HG03045 (cell line): ENCODE data around the gene KLC3.
"Not testable (repeated sequence)": the region's sequence is repeated elsewhere in the genome, so short reads cannot be mapped to it uniquely, and the experiment has no call there.

Experiments used
- ATAC-seq: cut with Tn5 transposase; IDR thresholded peaks from one replicate; pipeline ENCODE4 v1.9.1; 2021; ENCODE audit warnings: mild to moderate bottlenecking, moderate library complexity; ENCODE audit not compliant: unreplicated experiment

KLC3 gene

DNA sequence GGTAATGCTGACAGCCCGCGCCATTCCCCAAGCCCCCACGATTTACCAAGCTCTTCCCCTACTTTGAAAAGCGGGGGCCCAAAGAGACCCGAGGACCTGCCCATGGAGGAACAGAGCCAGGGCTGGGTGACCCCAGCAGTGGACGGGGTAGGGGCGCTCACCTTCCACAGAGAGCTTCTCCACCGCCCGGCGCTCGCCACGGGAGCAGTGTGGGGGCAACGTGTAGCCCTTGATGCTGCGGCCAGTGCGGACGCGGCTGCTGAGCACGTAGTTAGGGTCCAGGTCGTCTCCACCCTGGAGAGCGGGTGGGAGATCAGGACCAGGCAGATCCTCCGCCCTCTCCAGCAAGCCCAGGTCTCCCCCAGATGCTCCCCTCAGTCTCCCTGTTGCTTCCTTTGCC lies 25.2 kb upstream of the KLC3 start:
- ATAC-seq: no peak

DNA sequence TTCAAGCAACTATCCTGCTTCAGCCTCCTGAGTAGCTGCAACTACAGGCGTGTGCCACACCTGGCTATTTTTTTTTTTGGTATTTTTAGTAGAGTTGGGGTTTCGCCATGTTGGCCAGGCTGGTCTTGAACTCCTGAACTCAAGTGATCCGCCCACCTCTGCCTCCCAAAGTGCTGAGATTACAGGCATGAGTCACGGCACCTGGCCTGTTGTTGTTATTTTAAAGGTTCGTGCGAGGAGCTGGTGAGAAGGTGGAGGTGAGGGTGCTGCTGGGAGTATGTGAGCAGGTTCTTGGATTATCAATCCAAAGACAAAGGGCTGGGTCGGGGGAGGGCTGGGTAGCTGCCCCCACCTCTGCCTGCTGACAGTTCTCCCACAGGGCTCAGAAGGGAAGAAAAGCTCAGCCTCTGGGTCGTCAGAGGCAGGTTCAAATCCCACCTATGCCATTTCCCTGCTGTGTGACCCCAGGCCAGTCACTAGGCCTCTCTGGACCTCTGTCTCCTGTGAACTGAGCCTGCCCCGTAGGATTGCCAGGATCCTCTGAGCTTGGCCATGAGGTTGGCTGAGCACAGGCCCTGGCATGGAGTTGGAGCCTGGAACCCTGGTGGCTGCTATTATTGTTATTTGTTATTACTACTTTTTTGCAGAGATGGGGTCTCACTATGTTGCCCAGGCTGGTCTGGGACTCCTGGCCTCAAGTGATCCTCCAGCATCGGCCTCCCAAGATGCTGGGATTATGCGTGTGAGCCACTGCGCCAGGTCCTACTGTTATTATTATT lies 19.4 kb upstream of the KLC3 start:
- no peak for ATAC-seq

DNA sequence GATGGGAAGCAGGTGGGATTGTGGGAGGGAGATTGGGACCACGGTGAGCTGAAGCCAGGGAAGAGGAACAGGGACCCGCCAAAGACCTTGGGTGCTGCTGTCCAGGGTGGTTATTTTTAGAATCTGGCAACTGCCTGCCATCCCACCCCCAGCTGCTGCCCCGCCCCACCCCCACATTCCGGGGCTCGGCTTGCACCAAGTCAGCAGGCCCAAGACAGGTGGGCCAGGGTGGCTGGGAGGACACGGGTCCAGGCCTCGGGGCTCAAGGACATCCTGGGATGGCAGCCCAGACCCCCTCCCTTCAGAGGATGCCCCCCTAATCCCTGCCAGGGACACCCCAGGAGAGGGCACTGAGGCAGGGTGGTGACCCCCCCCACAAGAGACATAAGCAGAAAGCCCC lies 18.7 kb upstream of the KLC3 start:
- ATAC-seq: no peak

DNA sequence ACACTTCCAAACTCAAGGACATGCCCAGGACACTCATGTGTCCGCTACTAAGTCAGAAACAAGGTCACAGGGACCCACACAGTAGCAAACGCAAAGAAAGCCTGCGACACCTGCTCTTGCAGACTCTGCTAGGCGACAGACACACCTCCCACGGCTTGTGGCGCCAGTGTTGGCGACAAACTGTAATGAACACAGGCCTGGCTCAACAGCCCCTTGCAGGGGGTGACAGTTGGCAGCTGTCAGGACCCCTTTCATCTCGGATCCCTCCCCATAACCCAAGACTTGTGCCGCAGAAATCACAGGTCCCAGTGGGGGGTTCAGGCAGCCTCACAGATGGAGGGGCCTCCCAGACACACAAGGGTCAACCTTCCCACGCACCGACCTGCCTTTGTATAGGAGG lies 18.2 kb upstream of the KLC3 start:
- ATAC-seq: no peak

GRCh38 chr19:45322744-45323281 lies 17.7 kb upstream of the KLC3 start, which contains the start of gene CKM:
CKM (minus strand) TSS chr19:45322875; CDS start chr19:45319713, 3,162 bp downstream.
- ATAC-seq: no peak

GRCh38 chr19:45323671-45324081 lies 16.9 kb upstream of the KLC3 start:
- no peak for ATAC-seq

DNA sequence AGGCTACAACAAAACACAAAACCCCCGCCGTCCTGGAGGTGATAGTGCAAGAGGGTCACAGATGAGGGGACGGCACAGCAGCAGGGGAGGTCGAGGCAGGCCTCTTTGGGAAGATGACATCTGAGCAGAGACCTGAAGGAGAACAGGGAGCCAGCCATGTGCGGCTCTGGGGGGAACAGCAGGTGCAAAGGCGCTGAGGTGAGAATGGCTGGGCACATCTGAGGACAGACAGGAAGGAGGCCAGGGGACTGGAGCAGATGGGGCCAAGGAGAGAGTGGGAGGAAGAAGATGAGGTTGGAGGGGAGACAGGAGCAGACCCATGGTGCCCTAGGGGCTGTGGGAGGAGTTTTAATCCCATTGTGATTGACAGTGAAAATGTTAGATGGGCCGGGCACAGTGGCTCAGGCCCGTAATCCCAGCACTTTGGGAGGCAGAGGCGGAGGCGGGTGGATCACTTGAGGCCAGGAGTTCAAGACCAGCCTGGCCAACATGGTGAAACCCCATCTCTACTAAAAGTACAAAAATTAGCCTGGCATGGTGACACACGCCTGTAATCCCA lies 16.1 kb upstream of the KLC3 start:
- no peak for ATAC-seq

DNA sequence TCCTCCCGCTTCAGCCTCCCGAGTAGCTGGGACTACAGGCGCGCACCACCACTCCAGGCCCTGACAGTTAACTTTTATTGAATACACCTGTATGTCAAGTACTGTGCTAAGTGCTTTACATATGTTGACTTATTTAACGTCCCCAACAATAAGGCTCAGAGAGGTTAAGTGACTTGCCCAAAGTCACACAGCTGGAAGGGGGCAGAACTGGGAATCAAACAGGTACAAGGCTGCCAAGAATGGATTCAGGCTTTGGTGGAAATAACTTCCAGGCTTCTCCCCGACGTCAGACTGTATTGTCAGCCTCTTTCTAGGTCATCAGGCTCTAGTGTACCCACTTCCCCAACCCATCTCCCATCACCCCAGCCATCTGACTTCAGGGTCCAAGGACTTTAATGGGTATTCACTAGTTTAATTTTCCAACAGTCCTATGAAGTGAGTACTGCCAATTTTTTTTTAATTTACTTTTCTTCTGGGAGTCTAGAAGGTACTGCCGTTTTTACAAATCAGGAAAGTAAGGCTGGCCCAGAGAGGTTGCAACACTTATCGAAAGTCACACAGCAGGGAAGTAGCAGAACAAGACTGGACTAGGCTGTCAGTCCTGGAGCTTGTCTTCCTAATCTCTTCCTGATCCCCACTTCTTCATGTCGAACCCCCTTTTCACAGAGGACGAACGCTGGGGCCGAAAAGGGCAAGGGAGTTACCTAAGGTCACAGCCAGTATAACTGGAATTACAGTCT lies 13.0 kb upstream of the KLC3 start:
- ATAC-seq: no peak

DNA sequence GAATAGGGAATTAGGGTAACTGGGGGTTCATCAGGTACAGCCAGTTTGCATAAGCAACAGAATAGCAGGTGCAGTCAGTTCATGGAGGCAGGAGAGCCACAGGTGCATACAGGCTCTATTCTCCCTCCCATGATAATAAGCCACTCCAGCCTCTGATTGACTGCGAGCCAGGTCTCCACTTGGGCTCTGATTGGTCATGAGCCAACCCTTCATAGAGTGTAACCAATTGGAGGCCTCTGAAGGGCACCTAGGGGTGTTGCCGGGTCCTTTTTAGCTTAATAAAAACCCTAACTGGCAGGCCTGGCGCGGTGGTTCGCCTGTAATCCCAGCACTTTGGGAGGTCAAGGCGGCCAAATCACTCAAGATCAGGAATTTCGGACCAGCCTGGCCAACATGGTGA lies 9.1 kb upstream of the KLC3 start:
- no peak for ATAC-seq

DNA sequence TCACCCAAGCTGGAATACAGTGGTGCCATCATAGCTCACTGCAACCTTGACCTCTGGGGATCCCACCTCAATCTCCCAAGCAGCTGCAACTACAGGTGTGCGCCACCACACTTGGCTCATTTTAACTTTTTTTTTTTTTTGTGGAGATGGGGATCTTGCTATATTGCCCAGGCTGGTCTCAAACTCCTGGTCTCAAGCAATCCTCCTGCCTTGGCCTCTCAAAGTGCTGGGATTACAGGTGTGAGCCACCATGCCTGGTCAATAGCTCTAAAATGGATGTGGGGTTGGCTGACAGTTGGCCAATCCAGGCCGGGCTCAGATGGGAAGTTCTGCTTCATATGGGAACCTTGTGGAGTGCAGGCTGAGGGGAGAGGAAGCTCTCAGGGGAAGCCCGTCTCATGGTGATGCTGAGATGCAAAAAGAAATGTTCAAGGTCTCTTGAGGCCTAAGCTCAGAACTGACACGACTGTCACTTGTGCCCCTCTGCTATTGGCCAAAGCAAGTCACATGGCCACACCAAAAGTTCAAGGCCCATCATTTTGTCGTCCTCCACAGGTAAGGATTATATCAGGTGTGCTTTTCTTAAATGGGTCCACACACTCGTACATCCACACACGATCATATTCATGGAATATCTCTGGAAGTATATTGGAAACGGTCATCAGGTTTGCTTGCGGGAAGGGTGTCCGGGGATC lies 6.8 kb upstream of the KLC3 start:
- ATAC-seq: no peak

DNA sequence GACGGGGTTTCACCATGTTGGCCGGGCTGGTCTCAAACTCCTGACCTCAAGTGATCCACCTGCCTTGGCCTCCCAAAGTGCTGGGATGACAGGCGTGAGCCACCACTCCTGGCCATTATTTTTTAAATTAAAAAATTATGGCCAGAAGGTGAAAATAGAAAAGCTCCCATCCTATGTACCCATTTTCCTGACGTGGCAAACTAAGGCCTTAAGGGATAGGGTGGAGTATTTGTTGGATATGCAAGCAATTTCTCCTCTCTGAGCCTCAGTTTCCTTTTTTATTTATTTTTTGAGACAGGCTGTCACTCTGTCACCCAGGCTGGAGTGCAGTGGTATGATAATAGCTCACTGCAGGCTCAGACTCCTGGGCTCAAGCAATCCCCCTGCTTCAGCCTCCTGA lies 5.7 kb upstream of the KLC3 start:
- not testable (repeated sequence) for ATAC-seq

- no peak for ATAC-seq
Observed at GRCh38 chr19:45336696-45337251, 3.8 kb upstream of the KLC3 start.

DNA sequence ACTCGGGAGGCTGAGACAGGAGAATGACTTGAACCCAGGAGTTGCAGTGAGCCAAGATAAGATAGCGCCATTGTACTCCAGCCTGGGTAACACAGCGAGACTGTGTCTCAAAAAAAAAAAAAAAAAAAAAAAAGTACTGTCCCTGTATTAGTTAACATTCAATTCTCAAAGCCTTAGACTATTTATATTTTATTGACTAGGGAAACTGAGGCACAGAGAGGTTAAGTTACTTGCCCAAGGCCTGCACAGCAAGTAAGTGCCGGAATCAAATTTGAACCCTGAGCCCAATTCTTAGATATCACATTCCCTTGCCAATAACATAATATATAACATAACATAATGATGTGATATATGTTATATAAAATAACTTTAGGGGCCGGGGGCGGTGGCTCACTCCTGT lies 921 bp upstream of the KLC3 start:
- ATAC-seq: no peak

GRCh38 chr19:45340899-45341453 lies 426 bp downstream of the KLC3 start:
- ATAC-seq: no peak

DNA sequence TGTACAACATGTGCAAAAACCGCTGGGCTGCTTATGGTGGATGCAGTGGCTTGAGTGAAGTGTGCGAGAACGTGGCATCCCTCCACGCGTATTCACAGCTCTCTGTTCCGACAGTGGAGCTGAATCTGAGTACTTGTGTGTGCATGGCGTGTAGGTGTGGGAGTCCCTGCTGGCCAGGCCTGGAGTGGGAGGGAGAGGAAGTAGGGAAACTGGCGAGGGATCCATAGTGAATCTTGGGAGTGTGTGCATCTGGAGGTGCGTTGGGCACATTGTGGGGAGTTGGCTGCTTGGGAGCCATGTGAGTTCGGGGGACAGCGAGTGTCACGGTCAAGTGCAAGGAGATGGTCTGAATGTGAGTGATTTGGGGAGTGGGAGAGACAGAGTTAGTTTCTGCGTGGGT lies 2.4 kb downstream of the KLC3 start:
- no peak for ATAC-seq

- no peak for ATAC-seq
Observed at GRCh38 chr19:45344621-45345505, 4.3 kb downstream of the KLC3 start.

DNA sequence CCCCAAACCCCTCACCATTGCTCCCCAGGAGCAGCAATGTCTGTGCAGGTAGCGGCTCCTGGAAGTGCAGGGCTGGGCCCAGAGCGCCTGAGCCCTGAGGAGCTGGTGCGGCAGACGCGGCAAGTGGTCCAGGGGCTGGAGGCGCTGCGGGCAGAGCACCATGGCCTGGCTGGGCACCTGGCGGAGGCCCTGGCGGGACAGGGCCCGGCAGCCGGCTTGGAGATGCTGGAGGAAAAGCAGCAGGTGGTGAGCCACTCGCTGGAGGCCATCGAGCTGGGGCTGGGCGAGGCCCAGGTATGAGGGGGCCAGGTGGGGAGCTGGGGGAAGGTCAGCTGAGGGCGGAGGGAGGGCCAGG lies 4.9 kb downstream of the KLC3 start:
- ATAC-seq: no peak

- no peak for ATAC-seq
Observed at GRCh38 chr19:45346449-45346848, 5.9 kb downstream of the KLC3 start.

DNA sequence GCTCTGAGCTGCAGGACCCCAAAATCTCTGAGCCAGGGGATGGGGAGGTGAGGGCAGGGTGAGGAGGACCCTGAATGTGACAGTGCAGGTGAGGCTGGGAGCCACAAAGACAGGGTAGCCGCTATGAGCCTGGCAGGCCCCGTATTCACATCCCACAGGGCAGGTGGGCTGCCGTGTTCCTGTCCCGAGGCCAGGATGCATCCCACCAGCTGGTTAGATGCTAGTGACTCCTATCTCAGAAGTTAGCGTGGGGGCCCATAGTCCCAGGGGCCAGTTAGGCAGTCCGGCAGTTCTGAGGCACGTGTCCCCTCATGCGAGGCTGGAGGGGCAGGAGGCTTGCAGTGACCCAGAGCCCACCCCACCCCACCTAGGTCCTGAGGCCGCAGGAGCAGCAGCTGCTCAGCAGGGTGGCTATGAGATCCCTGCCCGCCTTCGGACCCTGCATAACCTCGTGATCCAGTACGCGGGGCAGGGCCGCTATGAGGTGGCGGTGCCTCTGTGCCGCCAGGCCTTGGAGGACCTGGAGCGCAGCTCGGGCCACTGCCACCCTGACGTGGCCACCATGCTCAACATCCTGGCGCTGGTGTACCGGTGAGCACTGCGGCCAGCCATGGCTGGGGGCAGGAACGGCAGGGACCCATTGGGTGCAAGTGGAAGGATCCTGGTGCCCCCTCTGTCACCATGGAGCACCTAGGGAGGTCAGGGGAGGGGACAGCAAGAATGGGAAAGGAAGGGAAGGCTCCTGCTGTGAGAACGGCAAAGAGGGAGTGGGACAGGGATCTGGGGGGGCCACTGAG lies 7.2 kb downstream of the KLC3 start:
- ATAC-seq: no peak
